ENCODE data around the gene TNIK. TPM values are rescaled to one million over a fixed set of nuclear protein-coding genes. Genes with fewer than 3 reads are reported as not detected.

TNIK gene
- total and polyA plus RNA-seq, 2 of the 13 experiments (the other 11 are each of a cell fraction or from before 2014, with no cell fraction given): 0.15 to 0.22 TPM

GRCh38 chr3:171095063-171095462, 365.1 kb downstream of the TNIK start:
- intact Hi-C loops (cut with micrococcal nuclease; ENCODE audit: unreplicated experiment) (no loop called here), in situ Hi-C loops (cut with HindIII; ENCODE audit: extremely low pct_ligation_motif_present, low pct_unique_long_range_greater_than_20kb) (no loop called here)
- H3K4me1 ChIP-seq (ENCODE audit: insufficient read depth, low read length): peaks cover 31% of the 10 kb centered on the region
- ChIA-PET POLR2A (no interaction called here), CTCF (ENCODE audit: low intra/inter-chr PET ratio, low total read pairs) (no interaction called here)
- H4K20me1 ChIP-seq (ENCODE audit: insufficient read depth, low read length): no peaks in the 10 kb centered on the region
- 91% methylated on average over 1 of the region's 1 CpG for WGBS (ENCODE audit: low lambda C conversion rate)
- no peak overlapping the region for H2AFZ ChIP-seq (ENCODE audit: low read length)
- DNase-seq (ENCODE audit: low spot score): no peak
- BruUV-seq (replicated peaks): no TSS peak
- H3K27ac ChIP-seq (ENCODE audit: extremely low read length, insufficient read depth, low read length): no peak overlapping the region
- no peak overlapping the region for H3K4me3 ChIP-seq (replicated peaks in 1 of 3; ENCODE audit: insufficient read depth in 1 of 3, low read depth in 2 of 3, low read length in 3 of 3)
- no peak overlapping the region for H3K4me2 ChIP-seq (ENCODE audit: low read depth, low read length)
- FAIRE-seq: no peak
- H3K36me3 ChIP-seq (replicated peaks in 1 of 2; ENCODE audit: control insufficient read depth in 1 of 2, insufficient read depth in 2 of 2, low read length in 2 of 2): no peaks in the 10 kb centered on the region
- no peak for ATAC-seq
- H3K79me2 ChIP-seq (ENCODE audit: insufficient read depth, low read length): no peaks in the 10 kb centered on the region
- H3K9ac ChIP-seq (ENCODE audit: insufficient read depth, low read depth, low read length): no peak overlapping the region
- TF ChIP-seq ZNF777 (CRISPR knock-in tag; IDR thresholded peaks at IDR 0.05): no peak
- no peak for TF ChIP-seq ZNF577 (CRISPR knock-in tag; IDR thresholded peaks at IDR 0.05; ENCODE audit: borderline replicate concordance, low read depth)
- TF ChIP-seq ZIK1 (CRISPR knock-in tag; IDR thresholded peaks at IDR 0.05; ENCODE audit: borderline replicate concordance, low read depth): no peak
- no peak for TF ChIP-seq CCAR2 (optimal IDR thresholded peaks at IDR 0.05; ENCODE audit: low read depth, low read length)
- TF ChIP-seq ZNF33B (CRISPR knock-in tag; IDR thresholded peaks at IDR 0.05): no peak
- TF ChIP-seq ZNF414 (CRISPR knock-in tag; IDR thresholded peaks at IDR 0.05): no peak
- TF ChIP-seq AGO1 (IDR thresholded peaks at IDR 0.05; ENCODE audit: low read depth, low read length, poor library complexity, severe bottlenecking): no peak
- no peak for TF ChIP-seq ZNF570 (CRISPR knock-in tag; IDR thresholded peaks at IDR 0.05; ENCODE audit: borderline replicate concordance)
- no peak for TF ChIP-seq TRAFD1 (CRISPR knock-in tag; IDR thresholded peaks at IDR 0.05; ENCODE audit: borderline replicate concordance)
- TF ChIP-seq ARNT2 (CRISPR knock-in tag; IDR thresholded peaks at IDR 0.05; ENCODE audit: low read depth): no peak
- TF ChIP-seq KIAA2018 (CRISPR knock-in tag; IDR thresholded peaks at IDR 0.05; ENCODE audit: borderline replicate concordance): no peak
- TF ChIP-seq ELF3 (CRISPR knock-in tag; IDR thresholded peaks at IDR 0.05): no peak
- no peaks in the 10 kb centered on the region for H3K27me3 ChIP-seq (ENCODE audit: control insufficient read depth in 1 of 2, insufficient read depth in 2 of 2, low read length in 2 of 2)
- H3K9me3 ChIP-seq (ENCODE audit: low read length): peaks cover 6% of the 10 kb centered on the region; the same call in 1 of the 2 replicates

Data from HepG2 (cell line).